B cell (primary cell): Measurements from ENCODE around the gene ORM1. TPM values are rescaled to one million over a fixed set of nuclear protein-coding genes. Genes with fewer than 3 reads are reported as not detected.

Experiments
- ATAC-seq: fragments of 200-7000 bp; cut with Tn5 transposase; one replicate; pipeline ENCODE4 v1.10.0; 2021; ENCODE audit warnings: low read depth, mild to moderate bottlenecking, moderate number of reproducible peaks, moderate library complexity
- CTCF ChIA-PET: fragments of 350-600 bp; sonication (Branson Sonifier 250); formaldehyde crosslinking; loops from one replicate; lab custom pipeline; 2021; ENCODE audit warnings: antibody characterized with exemption, inconsistent platforms; lab: Charles Lee
- POLR2A ChIA-PET: fragments of 350-600 bp; sonication (Branson Sonifier 250); formaldehyde crosslinking; loops from one replicate; lab custom pipeline; 2021; ENCODE audit warnings: antibody characterized with exemption; lab: Charles Lee
- DNase-seq: peaks from one replicate; pipeline ENCODE4 v3.0.0; 2013
- H2AFZ ChIP-seq: 2 replicates; pipeline ENCODE4 v1.6.1; 2012; ENCODE audit warnings: mild to moderate bottlenecking, low read depth, low read length; ENCODE audit not compliant: insufficient read depth, poor library complexity, severe bottlenecking
- H3K27ac ChIP-seq, 2 donors: 1 replicate in 1 of 2; 2 replicates in 1 of 2; pipeline ENCODE4 v1.5.1; 2012 to 2013; ENCODE audit warnings: low read length in 2 of 2, mild to moderate bottlenecking in 2 of 2, moderate library complexity in 1 of 2
- H3K27me3 ChIP-seq, 4 experiments: fragments of 200-600 bp in 1 of 4; sonication (generic) in 1 of 4; replicated peaks in 1 of 4; 1 replicate in 2 of 4; 2 replicates in 2 of 4; pipeline versions ENCODE4 v1.6.1 to v1.7.0; 2013 to 2016; ENCODE audit warnings: low read length in 3 of 4, mild to moderate bottlenecking in 2 of 4, mixed read lengths in 1 of 4, moderate library complexity in 1 of 4; ENCODE audit not compliant: insufficient read depth in 4 of 4, control insufficient read depth in 3 of 4; ENCODE audit errors: control extremely low read depth in 1 of 4
- H3K36me3 ChIP-seq, 2 experiments: replicated peaks in 1 of 2; 1 replicate in 1 of 2; 2 replicates in 1 of 2; pipeline versions ENCODE4 v1.6.1 to v1.7.1; 2013; ENCODE audit warnings: low read length in 1 of 2; ENCODE audit not compliant: insufficient read depth in 2 of 2, control insufficient read depth in 1 of 2; ENCODE audit errors: control extremely low read depth in 1 of 2, extremely low read depth in 1 of 2
- H3K4me1 ChIP-seq, 2 donors: fragments of 200-600 bp in 1 of 2; sonication (generic) in 1 of 2; 1 replicate in 1 of 2; 2 replicates in 1 of 2; pipeline versions ENCODE4 v1.5.1 to v1.6.1; 2013 to 2017; ENCODE audit warnings: low read length in 2 of 2; ENCODE audit not compliant: control insufficient read depth in 2 of 2, insufficient read depth in 2 of 2
- H3K4me2 ChIP-seq: replicated peaks from 2 replicates; pipeline ENCODE3; 2012; ENCODE audit warnings: mild to moderate bottlenecking, low read depth, low read length; ENCODE audit not compliant: poor library complexity, severe bottlenecking
- H3K4me3 ChIP-seq, 5 experiments: fragments of 200-600 bp in 1 of 5; sonication (generic) in 1 of 5; 1 replicate in 3 of 5; 2 replicates in 2 of 5; pipeline versions ENCODE4 v1.5.1 to v1.7.0; 2011 to 2016; ENCODE audit warnings: low read length in 4 of 5, mild to moderate bottlenecking in 4 of 5, low read depth in 2 of 5, control low read depth in 1 of 5, moderate library complexity in 1 of 5; ENCODE audit not compliant: insufficient read depth in 1 of 5; ENCODE audit errors: control extremely low read depth in 1 of 5, extremely low read depth in 1 of 5
- H3K79me2 ChIP-seq: fragments of 200-600 bp; sonication (generic); one replicate; pipeline ENCODE4 v1.6.0; 2016; ENCODE audit warnings: low read length; ENCODE audit not compliant: control insufficient read depth, insufficient read depth
- H3K9ac ChIP-seq: fragments of 200-600 bp; sonication (generic); 2 replicates; pipeline ENCODE4 v1.6.1; 2017; ENCODE audit warnings: mild to moderate bottlenecking, low read length, moderate library complexity
- H3K9me3 ChIP-seq, 3 donors: one replicate each; pipeline versions ENCODE4 v1.6.1 to v1.7.1; 2013; ENCODE audit warnings: low read length in 2 of 3; ENCODE audit not compliant: control insufficient read depth in 2 of 3, insufficient read depth in 1 of 3; ENCODE audit errors: control extremely low read depth in 1 of 3
- H4K20me1 ChIP-seq: 2 replicates; pipeline ENCODE4 v1.6.0; 2012; ENCODE audit warnings: mild to moderate bottlenecking, low read length; ENCODE audit not compliant: insufficient read depth, control insufficient read depth, poor library complexity, severe bottlenecking
- H3K27ac Mint-ChIP-seq: one replicate; pipeline ENCODE4 v1.8.0; 2021; ENCODE audit warnings: mixed read lengths
- H3K27me3 Mint-ChIP-seq: one replicate; pipeline ENCODE4 v1.8.0; 2021; ENCODE audit warnings: mixed read lengths
- H3K4me1 Mint-ChIP-seq: one replicate; pipeline ENCODE4 v1.8.0; 2021; ENCODE audit warnings: mixed read lengths
- H3K4me3 Mint-ChIP-seq: one replicate; pipeline ENCODE4 v1.8.0; 2021; ENCODE audit warnings: mixed read lengths
- H3K9me3 Mint-ChIP-seq: one replicate; pipeline ENCODE4 v1.8.0; 2022; ENCODE audit warnings: mixed read lengths; ENCODE audit not compliant: insufficient read depth
- CTCF ChIP-seq: fragments of 200-600 bp; IDR thresholded peaks from one replicate; pipeline ENCODE4 v1.8.0; 2022; ENCODE audit warnings: antibody characterized with exemption, mild to moderate bottlenecking
- EZH2 ChIP-seq: IDR thresholded peaks from 2 replicates; pipeline ENCODE4 v1.6.1; 2012; ENCODE audit warnings: borderline replicate concordance, low read depth, mild to moderate bottlenecking, moderate library complexity, low read length; ENCODE audit not compliant: insufficient read depth, poor library complexity, severe bottlenecking
- whole genome bisulfite sequencing: methylation state at CpG from one replicate; pipeline ENCODE4 v1.1.5; 2013; ENCODE audit warnings: missing lambda C conversion rate; ENCODE audit not compliant: insufficient coverage; 5-methylcytosine and 5-hydroxymethylcytosine counted together
- intact Hi-C: fragments of 100-400 bp; cut with micrococcal nuclease; formaldehyde crosslinking; loops from one replicate; pipeline ENCODE4 v1.10.0; 2022
- polyA plus RNA-seq: library from polyadenylated mRNA; depleted of rRNA; stranded (reverse); fragments of >200 nt; gene quantifications from 2 replicates; pipeline ENCODE4 v1.2.3, GENCODE V29; 2012
- total RNA-seq, 2 donors: library from RNA; stranded (reverse); fragments of 120-200 nt in 1 of 2; gene quantifications; 1 replicate in 1 of 2; 2 replicates in 1 of 2; pipeline versions ENCODE4 v1.2.3 to v1.2.4, GENCODE V29; 2013 to 2022

Gene ORM1
- total and polyA plus RNA-seq, 2 donors (not counting 1 experiment from before 2014, with no cell fraction given): 0.13 TPM; not detected in 1

GRCh38 chr9:114346146-114346545, 23.2 kb downstream of the ORM1 start:
- TF ChIP-seq CTCF (no peak), EZH2 (no peak)
- H3K9me3 ChIP-seq: no peaks in the 10 kb centered on the region
- intact Hi-C loops: no loop called here
- H3K4me3 ChIP-seq: no peak overlapping the region
- H3K4me1 ChIP-seq: peaks cover 26 to 34% of the 10 kb centered on the region in 2 donors
- 96% methylated on average over 11 of the region's 11 CpGs for WGBS
- H3K27me3 Mint-ChIP-seq: no peaks in the 10 kb centered on the region
- H3K9me3 Mint-ChIP-seq: no peaks in the 10 kb centered on the region
- H3K27ac ChIP-seq: peak overlapping the region in 1 of 2 donors; percentile 53
- H3K4me3 Mint-ChIP-seq: no peak overlapping the region
- H4K20me1 ChIP-seq: peaks cover 83% of the 10 kb centered on the region
- H3K4me2 ChIP-seq: no peak overlapping the region
- CTCF ChIA-PET: interaction anchor here (0.7 to 7.5 kb wide), 4 partner anchors 21 to 307 kb away, joined by 3 to 41 read pairs (median 5); partner anchors contain the start of gene AKNA
- no peaks in the 10 kb centered on the region for H3K27me3 ChIP-seq
- no peak for ATAC-seq
- peaks cover 7 to 99% of the 10 kb centered on the region in 2 experiments for H3K36me3 ChIP-seq
- H2AFZ ChIP-seq: no peak overlapping the region
- peaks cover 33% of the 10 kb centered on the region for H3K79me2 ChIP-seq
- POLR2A ChIA-PET: no interaction called here
- H3K4me1 Mint-ChIP-seq: peaks cover 44% of the 10 kb centered on the region
- H3K9ac ChIP-seq: no peak overlapping the region
- no peak for DNase-seq
- H3K27ac Mint-ChIP-seq: peak overlapping the region; percentile 46

DNA sequence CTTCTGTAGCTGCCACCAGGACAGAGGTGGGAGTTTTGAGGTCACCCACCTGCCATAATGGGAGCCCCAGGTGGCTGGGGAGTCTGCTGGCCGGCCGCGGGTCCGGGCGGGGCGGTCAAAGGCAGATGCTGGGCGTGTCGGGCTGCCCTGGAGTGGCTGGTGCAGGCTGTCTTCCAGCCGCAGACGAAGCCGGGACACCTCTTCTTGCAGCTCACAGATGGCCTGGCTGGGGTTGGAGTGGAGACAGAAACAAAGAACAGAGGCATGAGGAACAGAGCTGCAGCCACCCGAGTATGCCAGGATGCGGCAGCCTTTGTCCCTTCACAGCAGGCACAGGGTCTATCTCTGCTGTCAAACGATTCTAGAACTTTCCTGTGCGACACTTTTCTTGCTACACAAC, 24.8 kb downstream of the ORM1 start:
- intact Hi-C loops: no loop called here

More for the DNA sequence above, 24.8 kb downstream of the ORM1 start:
- no peak for TF ChIP-seq EZH2
- no peak for TF ChIP-seq CTCF
- peaks cover 26 to 36% of the 10 kb centered on the region in 2 donors for H3K4me1 ChIP-seq
- H3K27ac Mint-ChIP-seq: peak overlapping the region; percentile 97
- 92% methylated on average over 15 of the region's 15 CpGs for WGBS
- no peak overlapping the region for H2AFZ ChIP-seq
- no peak overlapping the region for H3K4me2 ChIP-seq
- no peak overlapping the region for H3K4me3 Mint-ChIP-seq
- H3K4me3 ChIP-seq: no peak overlapping the region
- H3K9me3 ChIP-seq: no peaks in the 10 kb centered on the region
- peaks cover 47% of the 10 kb centered on the region for H3K4me1 Mint-ChIP-seq
- ATAC-seq (no peak), DNase-seq (no peak)
- H3K9ac ChIP-seq: no peak overlapping the region
- no peaks in the 10 kb centered on the region for H3K27me3 ChIP-seq
- no peaks in the 10 kb centered on the region for H3K27me3 Mint-ChIP-seq
- peaks cover 39% of the 10 kb centered on the region for H3K79me2 ChIP-seq
- H4K20me1 ChIP-seq: peaks cover 75% of the 10 kb centered on the region
- peak overlapping the region in 1 of 2 donors; percentile 80 for H3K27ac ChIP-seq
- peaks cover 4 to 98% of the 10 kb centered on the region in 2 experiments for H3K36me3 ChIP-seq
- no peaks in the 10 kb centered on the region for H3K9me3 Mint-ChIP-seq
- ChIA-PET POLR2A (no interaction called here), CTCF (interaction anchor here (1.2 to 7.5 kb wide), 3 partner anchors 39 to 306 kb away, joined by 3 to 41 read pairs (median 12); partner anchors contain the start of gene AKNA)
